ENCODE measurements around the gene SCFD2.

The SCFD2 gene

GRCh38 chr4:53075162-53075785, 290.6 kb downstream of the SCFD2 start:
- no peak for TF ChIP-seq CTCF (conservative IDR thresholded peaks at IDR 0.05; ENCODE audit: low read depth, low read length)
- DNase-seq (ENCODE audit: low read depth) = no peak
- H3K4me3 ChIP-seq (ENCODE audit: low read length) = no peak overlapping the region

GRCh38 chr4:53068755-53069330, 297.0 kb downstream of the SCFD2 start:
- H3K4me3 ChIP-seq (ENCODE audit: low read length) = no peak overlapping the region
- no peak for TF ChIP-seq CTCF (conservative IDR thresholded peaks at IDR 0.05; ENCODE audit: low read depth, low read length)
- DNase-seq (ENCODE audit: low read depth) = no peak

- DNase-seq (ENCODE audit: low read depth) = no peak
- no peak for TF ChIP-seq CTCF (conservative IDR thresholded peaks at IDR 0.05; ENCODE audit: low read depth, low read length)
- H3K4me3 ChIP-seq (ENCODE audit: low read length) = no peak overlapping the region
Measured at GRCh38 chr4:53067125-53067802, 298.6 kb downstream of the SCFD2 start.

GRCh38 chr4:53066155-53066554, 299.7 kb downstream of the SCFD2 start:
- no peak for TF ChIP-seq CTCF (conservative IDR thresholded peaks at IDR 0.05; ENCODE audit: low read depth, low read length)
- DNase-seq (ENCODE audit: low read depth) = no peak
- H3K4me3 ChIP-seq (ENCODE audit: low read length) = no peak overlapping the region

GRCh38 chr4:53064609-53065008, 301.3 kb downstream of the SCFD2 start:
- no peak for TF ChIP-seq CTCF (conservative IDR thresholded peaks at IDR 0.05; ENCODE audit: low read depth, low read length)
- no peak overlapping the region for H3K4me3 ChIP-seq (ENCODE audit: low read length)
- no peak for DNase-seq (ENCODE audit: low read depth)

GRCh38 chr4:53061091-53061850, 304.6 kb downstream of the SCFD2 start:
- TF ChIP-seq CTCF (conservative IDR thresholded peaks at IDR 0.05; ENCODE audit: low read depth, low read length) = no peak
- DNase-seq (ENCODE audit: low read depth) = no peak
- H3K4me3 ChIP-seq (ENCODE audit: low read length) = no peak overlapping the region

Data from retinal pigment epithelial cell (primary cell).